Activated CD4-positive, alpha-beta T cell treated with anti-CD3 and anti-CD28 coated beads for 48 hours (primary cell): Measurements from ENCODE around the gene PTER.

Source experiments
- DNase-seq: peaks from one replicate; pipeline ENCODE4 v3.0.0-alpha.2; 2020

Gene PTER, protein sequence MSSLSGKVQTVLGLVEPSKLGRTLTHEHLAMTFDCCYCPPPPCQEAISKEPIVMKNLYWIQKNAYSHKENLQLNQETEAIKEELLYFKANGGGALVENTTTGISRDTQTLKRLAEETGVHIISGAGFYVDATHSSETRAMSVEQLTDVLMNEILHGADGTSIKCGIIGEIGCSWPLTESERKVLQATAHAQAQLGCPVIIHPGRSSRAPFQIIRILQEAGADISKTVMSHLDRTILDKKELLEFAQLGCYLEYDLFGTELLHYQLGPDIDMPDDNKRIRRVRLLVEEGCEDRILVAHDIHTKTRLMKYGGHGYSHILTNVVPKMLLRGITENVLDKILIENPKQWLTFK

DNA sequence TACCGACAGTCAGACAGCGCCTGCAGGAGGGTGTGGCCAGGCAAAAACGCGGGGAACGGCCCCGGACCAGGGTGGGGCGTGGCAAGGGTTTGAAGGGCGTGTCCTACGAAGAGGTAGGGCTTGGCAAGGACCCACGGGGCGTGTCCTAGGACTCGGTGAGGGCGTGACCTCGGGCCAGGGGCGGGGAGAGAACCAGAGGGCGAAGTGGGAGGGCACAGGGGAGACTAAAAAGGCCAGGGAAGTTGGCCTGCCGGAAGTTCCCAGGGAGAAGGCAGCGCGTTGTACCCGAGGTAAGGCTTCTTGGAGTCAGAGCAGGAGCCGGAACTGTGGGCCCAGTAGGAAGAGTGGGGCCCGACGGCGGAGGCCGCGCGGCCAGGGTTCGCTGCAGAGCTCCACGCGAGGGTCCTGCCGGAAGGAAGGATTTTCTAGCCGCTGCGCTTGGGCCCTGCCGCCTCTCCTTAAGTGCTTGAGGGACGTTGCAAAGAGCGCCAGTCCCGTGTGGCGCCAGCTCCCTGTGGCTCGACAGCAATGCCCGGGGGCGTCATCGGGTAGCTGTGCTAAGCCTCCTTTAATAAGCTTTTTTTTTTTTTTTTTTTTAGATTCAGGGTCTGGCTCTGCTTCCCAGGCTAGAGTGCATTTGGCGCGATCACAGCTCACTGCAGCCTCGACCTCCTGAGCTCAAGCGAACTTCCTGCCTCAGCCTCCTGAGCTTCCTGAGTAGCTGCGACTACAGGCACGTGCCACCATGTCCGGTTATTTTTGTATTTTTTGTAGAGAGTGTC is at the start of gene PTER:
PTER (plus strand) TSS at position 253 of the 782 bp plus-strand sequence. CDS start 47,375 bp downstream, outside the sequence.
- peak; percentile 99 for DNase-seq

DNA sequence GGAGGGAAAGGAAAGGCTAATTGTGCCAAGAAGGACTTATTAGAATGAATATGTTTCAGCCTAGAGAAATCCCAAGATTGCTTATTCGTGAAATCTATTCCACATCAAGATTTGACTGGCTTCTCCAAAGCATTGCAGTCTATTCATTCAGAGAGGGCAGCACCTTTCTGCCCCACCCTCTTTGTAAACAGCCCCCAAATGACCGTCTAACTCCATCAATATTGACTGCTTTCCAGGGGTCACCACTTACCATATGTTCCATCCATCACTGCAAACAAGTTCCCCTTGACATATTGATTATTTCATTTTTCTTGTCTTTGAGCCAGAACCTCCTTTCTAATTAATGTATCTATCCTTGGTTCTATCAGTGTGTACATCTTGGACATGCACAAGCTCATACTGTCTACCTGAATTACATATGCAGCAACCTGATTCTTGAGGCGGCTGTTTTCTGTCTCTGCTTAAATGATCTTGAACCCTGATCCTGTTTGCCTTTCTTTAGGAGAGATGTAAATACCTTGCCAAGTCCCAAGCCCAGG is 44.2 kb upstream of the PTER start:
- no peak for DNase-seq

DNA sequence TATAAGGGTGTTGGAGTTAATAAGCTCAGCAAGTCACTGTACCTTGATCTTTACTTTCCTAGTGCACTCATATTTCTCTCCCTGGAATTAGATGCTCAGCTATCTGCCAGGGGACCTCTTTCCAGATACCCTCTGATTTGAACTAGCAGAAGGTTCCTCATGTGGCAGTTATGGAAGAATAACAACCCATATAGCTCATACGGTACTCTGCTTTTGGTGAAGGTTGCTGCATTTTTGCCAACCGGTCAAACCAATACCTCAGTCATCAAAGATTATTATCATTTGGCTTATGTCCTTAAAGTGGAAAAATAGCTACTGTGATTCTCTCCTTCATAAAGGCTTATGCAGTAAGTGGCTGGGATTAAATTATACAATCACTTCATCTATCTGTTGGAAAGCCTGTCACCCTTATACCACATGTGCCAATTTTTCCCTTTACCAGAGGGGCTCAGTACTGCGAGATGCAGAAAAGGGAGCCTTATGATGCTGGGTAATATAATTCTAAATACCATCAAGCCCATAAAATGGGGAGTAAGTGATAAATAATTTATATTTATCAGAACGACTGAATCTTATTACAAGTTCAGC is 43.4 kb upstream of the PTER start:
- DNase-seq = no peak

DNA sequence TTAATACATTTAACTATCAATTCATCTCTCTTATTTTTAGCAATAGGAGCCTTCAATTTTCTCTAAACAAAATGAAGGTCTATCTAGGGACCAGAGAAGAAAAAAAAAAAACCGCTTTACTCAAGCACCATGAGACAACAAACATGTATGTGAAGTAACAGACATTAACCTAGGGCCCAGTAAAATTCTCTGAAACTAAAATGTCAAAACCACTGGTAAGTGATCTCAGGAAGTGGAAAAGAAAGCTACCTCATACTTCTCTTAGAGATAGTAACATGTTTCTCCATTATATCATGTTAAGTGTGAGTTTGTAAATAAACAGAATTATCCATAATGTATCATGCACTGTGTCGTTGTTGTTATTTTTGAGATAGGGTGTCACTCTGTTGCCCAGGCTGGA is 35.4 kb upstream of the PTER start:
- DNase-seq = no peak

DNA sequence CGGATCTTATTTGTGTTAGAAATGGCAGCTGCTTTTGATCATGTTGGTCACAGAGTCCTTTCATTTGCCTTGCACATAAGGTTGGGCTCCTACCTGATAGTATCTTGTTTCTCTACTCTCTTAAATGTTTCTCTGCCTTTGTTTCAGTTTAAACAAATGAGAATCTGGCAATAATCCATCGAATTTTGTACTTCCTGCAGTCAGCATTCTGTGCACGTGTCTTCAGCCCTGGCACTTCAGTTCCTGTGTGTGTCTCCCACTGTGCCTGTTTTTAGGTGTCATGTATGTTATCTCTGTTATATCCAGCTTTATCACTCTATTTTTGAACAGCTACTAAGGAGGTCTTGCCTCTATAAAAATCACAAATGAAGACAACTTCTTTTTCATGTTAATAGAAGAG is 28.4 kb upstream of the PTER start:
- DNase-seq = no peak

DNA sequence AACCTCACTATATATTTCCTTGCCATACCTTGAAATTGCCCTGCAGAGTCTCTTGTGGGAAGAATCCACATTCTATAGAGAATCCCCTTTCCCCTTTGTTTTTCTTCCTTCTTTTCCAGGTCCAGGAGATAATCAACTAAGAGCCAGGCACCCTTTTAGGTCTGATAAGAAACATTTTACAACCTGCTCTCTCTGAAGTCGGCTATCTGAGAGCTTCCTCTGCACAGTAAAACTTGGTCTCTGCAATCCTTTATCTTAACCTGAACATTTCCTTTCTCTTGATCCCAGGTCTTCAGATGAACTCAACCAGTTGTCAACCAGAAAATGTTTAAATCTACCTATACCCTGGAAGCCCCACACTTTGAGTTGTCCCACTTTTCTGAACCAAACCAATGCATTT is 19.5 kb upstream of the PTER start:
- DNase-seq = no peak

DNA sequence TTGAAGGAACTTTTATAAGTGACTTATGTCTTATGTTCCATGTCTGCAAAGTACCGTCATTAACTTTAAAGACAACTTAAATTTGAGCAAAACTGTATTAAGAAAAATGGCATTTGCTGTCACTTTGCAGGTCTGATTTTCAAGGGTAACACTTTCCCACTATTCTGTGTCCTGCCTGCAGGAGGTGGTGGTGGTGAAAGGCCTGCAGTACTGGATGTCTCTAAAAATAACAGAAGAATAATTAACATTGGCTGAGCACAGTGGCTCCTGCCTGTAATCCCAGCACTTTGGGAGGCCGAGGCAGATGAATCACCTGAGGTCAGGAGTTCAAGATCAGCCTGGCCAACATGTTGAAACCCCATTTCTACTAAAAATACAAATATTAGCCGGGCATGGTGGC is 13.2 kb upstream of the PTER start:
- DNase-seq = no peak

DNA sequence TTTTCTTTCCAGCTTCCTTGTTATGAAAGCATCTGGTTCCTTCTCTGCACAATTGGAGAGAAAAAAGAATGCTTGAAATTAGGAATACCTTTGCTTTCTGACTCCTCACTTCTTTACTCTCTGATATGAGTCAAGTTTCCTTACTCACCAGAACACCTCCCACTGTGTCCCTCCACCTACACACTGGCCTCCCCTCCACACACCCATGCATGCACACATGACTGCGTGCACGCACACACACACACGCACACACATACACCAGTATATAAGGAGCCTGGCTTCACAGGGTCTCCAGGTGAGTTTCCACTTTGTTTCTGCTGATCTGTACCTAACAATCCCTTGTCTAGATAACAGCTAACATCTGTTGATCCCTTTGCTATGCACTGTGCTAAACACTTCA is 11.4 kb upstream of the PTER start:
- no peak for DNase-seq

DNA sequence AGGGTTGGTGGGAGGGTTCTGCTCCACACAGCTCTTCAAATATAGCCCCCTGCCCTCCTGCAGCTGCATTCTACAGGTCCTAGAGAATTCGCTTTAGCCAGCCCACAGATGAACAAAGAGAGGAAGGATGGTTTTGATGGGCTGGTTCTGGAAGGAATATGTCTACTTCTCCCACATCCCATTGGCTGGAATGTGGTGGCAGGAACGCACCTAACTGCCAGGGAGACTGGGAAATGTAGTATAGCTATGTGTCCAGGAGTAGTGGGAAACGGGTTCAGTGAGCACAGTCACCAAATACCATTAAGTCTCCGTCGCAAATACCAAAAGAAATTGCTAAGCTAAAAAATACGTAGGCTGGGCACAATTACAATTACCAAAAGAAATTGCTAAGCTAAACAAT is 7.3 kb upstream of the PTER start:
- no peak for DNase-seq

DNA sequence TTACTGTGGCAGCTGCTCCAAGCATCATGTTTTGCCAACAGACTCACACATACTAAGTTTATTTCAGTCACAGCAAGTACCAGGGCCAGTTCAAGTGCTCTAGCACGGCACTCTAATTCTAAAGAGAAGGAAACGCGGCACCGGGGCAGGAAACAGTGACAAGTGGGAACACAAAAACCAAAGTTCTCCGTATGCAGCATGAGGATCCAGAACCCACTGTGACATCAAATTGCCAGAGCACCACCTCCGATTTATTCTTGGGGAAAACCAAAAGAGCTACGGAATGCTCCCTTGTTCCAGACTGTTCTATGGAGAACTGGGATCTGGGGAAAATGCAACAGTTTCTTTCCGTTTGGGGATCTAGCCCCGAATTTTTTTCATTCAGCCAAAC is 448 bp upstream of the PTER start:
- DNase-seq = peak; percentile 35

DNA sequence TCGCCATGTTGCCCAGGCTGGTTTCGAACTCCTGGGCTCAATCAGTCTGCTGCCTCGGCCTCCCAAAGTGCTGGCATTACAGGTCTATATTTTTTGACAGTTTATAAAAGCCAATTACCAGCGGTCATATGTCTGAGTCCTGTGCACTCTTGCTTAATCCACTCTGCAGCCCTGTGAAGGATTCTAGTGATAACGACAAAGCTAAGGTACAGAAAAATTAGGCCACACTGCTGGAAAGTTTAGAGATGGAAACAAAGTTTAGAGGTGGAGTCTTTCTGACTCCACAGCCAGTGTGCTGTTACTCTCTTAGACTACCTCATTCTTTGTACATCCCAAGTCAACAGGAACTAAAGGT is 707 bp downstream of the PTER start:
- no peak for DNase-seq

DNA sequence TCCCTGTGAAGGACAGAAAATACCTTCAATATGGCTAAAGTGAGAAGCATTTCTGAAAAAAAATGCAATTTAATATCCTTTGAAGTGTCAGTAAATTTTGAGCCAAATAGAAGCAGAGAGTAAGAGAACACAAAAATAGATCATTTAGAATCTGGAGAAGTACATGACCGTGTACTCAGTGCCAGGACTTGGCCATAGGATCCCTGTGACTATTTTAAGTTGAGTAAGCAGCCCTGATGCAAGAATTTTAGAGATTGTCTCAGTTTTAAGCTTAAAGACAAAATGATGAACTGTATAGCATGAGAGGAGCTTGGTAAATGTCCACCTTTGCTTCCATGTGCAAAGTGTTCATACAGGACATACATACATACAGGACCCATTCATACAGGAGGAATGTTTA is 2.5 kb downstream of the PTER start:
- DNase-seq = no peak

DNA sequence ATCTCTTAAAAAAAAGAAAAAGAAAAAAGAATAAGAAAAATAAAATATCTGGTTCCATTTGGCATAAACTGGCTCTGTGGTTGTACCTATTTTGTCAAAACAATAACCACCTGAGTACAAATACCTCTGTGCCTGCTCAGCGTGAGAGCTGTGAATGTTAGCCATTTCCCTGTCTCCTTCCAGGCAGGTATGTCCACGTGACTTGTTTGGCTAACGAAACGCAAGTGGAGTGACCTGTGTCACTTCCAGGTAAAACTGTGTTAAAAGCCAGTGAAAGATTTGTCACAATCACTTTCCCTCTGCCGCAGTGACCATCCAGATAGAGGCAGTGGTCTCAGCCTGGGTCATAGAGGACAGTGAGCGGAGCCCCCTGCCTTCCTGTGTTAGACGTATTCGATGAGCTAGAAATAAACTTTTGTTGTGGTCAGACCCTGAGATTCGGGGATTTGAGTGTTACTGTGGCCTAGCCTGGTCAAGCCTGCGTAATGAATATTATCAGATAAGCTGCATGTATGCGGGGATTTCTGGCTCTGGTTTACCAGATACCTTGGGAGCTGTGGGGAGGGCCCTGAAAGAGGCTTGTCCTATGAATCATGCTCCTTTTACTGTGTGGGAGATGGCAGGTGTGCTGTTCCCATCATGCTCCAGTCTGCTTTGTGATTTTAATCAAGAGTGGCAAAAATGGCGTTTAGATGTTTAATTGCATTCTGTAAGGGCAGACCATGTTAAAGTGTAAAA is 3.8 kb downstream of the PTER start:
- DNase-seq = peak; percentile 32

DNA sequence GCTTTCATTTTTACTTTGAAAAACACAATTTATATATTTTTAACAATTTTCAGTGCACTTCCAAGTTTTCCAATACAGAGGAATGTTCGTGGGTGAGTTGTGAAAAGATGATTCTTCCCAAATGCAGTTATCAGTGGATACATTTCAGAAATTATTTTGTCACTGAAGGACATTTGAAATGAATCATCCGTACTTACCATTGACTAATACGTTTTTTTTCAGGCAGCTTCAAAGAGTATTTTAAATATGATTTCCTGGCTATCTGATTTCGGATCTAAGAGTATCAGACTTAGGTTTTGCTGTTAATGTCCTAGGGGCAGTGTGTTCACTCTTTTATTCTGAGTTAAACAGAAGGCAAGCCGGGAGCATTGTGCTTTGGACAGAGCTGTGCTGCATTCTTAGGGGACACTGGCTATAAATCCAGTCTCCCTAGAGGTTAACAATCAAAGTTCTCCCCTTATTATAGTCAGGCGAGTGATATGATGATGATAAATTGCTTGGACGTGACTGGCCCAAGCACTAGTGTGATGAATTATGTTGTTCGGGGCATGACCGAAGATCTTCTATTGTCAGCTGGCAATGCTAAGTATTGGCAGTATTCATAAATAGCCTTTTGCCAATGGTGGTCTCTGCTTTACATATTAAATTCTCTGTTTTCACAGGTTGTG is 4.5 kb downstream of the PTER start:
- no peak for DNase-seq

DNA sequence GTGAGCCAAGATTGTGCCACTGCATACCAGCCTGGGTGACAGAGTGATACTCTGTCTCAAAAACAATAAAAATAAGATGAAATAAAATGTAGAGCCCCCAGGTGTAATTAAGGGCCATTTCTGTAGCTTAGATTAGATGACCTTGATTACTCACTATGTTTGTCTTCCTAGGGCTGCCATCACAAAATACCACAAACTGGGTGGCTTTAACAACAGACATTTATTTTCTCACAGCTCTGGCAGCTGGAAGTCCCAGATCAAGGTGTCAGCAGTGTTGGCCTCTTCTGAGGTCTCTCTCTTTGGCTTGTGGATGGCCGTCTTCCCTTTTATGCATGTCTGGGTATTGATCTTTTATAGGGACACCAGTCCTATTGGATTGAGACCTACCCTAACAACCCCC is 6.1 kb downstream of the PTER start:
- no peak for DNase-seq

DNA sequence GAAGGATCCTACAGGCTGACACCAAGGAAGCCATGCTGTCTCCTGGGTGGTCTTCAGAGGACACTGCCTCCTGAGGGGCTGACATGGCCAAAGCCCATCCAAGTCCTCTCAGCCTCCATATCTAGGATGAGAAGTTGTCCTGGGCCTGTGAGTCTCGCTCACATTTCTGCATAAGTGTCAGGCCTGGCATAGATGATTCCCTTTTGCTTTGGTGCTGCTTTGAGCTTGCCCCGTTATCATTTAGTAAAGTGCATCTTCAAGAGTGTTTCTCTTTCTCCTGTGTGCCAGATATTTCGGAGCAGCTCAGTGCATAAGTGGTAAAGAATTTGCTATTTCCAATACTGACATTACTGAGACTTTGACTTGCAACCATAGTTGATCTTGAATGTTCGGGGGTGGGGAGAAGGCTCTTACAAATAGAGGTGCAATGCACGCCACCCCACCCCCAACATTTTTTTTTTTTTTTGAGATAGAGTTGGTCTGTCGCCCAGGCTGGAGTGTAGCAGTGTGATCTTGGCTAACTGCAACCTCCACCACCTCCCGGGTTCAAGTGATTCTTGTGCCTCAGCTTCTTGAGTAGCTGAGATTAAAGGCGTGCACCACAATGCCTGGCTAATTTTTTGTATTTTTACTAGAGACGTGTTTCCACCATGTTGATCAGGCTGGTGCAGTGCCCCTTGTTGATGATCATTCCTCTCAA is 9.1 kb downstream of the PTER start:
- no peak for DNase-seq

DNA sequence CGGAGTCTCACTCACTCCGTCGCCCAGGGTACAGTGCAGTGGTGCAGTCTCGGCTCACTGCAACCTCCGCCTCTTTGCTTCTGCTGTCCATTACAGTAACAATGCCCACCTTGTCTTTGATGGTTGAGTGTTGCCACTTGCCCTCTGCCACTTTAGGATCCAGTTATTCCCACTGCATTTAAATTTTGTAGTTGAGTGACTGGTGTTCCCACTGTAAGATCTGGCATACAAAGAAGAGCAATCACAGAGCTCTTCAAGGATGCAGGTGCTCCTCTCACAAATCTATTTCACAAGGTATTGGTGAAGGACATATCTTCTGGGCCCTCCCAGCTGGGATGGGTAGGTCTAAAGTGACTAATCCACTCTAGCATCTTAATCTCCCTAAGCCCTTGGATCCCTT is 12.6 kb downstream of the PTER start:
- no peak for DNase-seq

DNA sequence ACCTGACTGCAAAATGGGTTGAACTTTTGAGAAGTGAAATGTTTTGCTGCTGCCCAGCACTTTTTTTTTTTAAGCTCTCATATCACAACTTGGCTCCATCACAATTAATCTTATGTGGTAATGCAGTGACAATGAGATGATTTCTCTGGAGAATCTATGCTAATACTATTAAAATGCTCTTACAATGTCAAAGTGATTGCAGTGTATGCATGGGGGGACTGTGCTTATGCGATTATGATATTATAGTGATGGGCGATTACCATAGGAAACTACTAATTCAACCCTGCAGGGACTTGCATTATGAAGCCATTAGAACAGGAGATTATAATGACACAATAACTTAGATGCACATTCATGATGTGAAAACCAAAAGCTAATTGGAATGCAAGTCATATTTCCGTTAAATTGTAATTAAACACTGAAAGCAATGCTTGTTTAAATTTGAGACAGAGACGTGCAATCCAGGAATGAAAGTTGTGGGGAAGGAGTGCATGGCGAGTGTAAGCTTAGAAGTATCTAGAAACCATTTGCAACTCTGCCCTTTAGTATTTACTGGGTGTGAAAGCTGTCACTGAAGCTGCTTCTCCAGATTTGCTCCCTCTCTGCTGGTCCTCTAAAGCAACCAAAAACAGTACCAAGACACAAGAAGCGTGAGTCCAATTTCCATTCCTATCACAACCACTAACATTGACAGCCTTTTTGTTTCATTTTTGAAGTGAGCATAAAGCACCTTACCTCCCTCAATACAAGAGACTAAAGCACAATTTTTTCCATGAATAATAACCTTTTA is 21.6 kb downstream of the PTER start:
- DNase-seq = no peak

DNA sequence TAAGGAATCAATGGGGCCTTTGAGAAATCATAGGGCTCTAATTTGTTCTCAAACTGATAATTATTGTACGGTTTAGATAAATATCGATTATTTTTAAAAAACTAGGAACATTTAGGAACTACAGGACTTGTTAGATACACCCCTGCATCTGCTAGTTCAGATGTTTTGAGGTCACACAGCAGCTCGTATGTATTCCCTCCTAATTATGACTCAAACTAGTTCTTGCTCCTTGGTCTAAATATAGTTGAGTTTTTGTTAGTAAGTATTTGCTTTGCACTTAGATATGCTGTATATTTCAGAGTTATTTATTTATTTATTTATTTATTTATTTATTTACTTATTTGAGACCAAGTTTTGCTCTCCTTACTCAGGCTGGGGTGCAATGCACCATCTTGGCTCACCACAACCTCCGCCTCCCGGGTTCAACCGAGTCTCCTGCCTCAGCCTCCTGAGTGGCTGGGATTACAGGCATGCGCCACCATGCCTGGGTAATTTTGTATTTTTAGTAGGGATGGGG is 22.7 kb downstream of the PTER start:
- DNase-seq = no peak

DNA sequence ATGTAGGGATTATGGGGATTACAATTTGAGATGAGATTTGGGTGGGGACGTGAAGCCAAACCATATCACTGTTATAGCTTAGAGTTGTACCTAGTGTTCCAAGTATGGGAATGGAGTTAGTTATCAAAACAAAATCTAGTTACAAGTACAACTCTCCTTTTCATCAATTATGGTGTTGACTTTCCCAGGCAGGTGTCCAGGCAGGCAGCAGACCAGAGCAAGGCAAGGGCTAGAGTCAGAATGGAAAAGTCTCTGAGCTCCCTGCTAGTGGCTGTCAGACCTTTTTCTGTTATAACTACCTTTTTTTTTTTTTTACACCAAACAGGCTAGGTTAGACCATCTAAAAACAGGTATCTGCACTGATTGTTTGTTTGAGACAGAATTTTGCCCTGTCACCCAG is 29.2 kb downstream of the PTER start:
- no peak for DNase-seq

DNA sequence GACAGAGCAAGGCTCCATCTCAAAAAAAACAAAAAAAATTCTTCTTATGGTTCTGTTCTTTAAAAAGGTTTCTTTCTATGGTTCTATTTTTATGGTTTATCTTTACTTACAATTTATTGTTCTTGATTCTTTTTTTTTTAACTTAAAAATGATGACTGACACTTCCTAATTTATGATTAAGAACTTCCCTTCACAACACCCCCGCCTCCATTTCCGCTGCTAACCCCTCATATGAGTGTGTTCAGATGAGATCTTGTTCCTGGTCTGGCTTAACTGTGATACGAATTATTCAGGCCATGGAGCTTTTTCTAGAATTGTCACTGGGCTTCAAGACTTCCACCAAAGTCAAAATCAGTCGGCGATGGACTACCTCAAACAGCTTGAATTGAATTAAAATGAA is 33.9 kb downstream of the PTER start:
- DNase-seq = peak; percentile 53
